Small intestine (tissue), 7 donors: Measurements from ENCODE around the gene MLLT1. TPM values are rescaled to one million over a fixed set of nuclear protein-coding genes. Genes with fewer than 3 reads are reported as not detected.

Experiments
- DNase-seq, 2 donors: peaks; one replicate each; pipeline versions ENCODE4 v3.0.0 to v3.0.0-alpha.2; 2013
- FAIRE-seq: peaks from 2 replicates; lab custom pipeline; 2012; peaks lifted over from hg19 to GRCh38; lab: Jason Lieb, UNC
- H3K27ac ChIP-seq, 3 donors: one replicate each; pipeline ENCODE4 v1.5.1; 2013; ENCODE audit warnings: low read length in 2 of 3, mild to moderate bottlenecking in 2 of 3, control low read depth in 1 of 3, inconsistent platforms in 1 of 3, low read depth in 1 of 3, moderate library complexity in 1 of 3
- H3K27me3 ChIP-seq, 3 donors: one replicate each; pipeline ENCODE4 v1.6.1; 2013; ENCODE audit warnings: low read length in 3 of 3, inconsistent platforms in 1 of 3; ENCODE audit not compliant: control insufficient read depth in 3 of 3, insufficient read depth in 3 of 3
- H3K36me3 ChIP-seq, 3 donors: one replicate each; pipeline ENCODE4 v1.6.1; 2013; ENCODE audit warnings: low read length in 3 of 3, inconsistent platforms in 1 of 3, low read depth in 1 of 3, mild to moderate bottlenecking in 1 of 3, moderate library complexity in 1 of 3; ENCODE audit not compliant: control insufficient read depth in 3 of 3, insufficient read depth in 2 of 3
- H3K4me1 ChIP-seq, 3 donors: one replicate each; pipeline ENCODE4 v1.6.1; 2013; ENCODE audit warnings: low read length in 2 of 3, inconsistent platforms in 1 of 3, low read depth in 1 of 3, mild to moderate bottlenecking in 1 of 3, moderate library complexity in 1 of 3; ENCODE audit not compliant: control insufficient read depth in 3 of 3, insufficient read depth in 2 of 3
- H3K4me3 ChIP-seq, 3 donors: one replicate each; pipeline ENCODE4 v1.5.1; 2013; ENCODE audit warnings: low read length in 3 of 3, control low read depth in 1 of 3, inconsistent platforms in 1 of 3, low read depth in 1 of 3, mild to moderate bottlenecking in 1 of 3, moderate library complexity in 1 of 3
- H3K9me3 ChIP-seq, 2 donors: one replicate each; pipeline ENCODE4 v1.6.1; 2013; ENCODE audit warnings: low read depth in 1 of 2, low read length in 1 of 2; ENCODE audit not compliant: control insufficient read depth in 2 of 2, insufficient read depth in 1 of 2
- WGBS, 3 donors: extraction: QIAGEN DNeasy Blood & Tissue Kit; methylation state at CpG; one replicate each; pipeline ENCODE4 v1.1.7; 2013; 5-methylcytosine and 5-hydroxymethylcytosine counted together
- polyA plus RNA-seq, 4 donors: library from polyadenylated mRNA; stranded (reverse) in 3 of 4; unstranded in 1 of 4; fragments of 200-250 nt in 3 of 4; fragments of 120-200 nt in 1 of 4; gene quantifications; one replicate each; pipeline versions ENCODE4 v1.2.1 to v1.2.3, GENCODE V29; 2013
- donor health status: healthy with polysubstance abuse.
- donor health status: control.
- donor health status: control.
- donor health status: Bipolar disorder and iron deficiency.
- donor health status: healthy.

MLLT1 gene
- polyA plus RNA-seq, 4 donors: 15.1 to 42.2 (median 21.9) TPM

DNA sequence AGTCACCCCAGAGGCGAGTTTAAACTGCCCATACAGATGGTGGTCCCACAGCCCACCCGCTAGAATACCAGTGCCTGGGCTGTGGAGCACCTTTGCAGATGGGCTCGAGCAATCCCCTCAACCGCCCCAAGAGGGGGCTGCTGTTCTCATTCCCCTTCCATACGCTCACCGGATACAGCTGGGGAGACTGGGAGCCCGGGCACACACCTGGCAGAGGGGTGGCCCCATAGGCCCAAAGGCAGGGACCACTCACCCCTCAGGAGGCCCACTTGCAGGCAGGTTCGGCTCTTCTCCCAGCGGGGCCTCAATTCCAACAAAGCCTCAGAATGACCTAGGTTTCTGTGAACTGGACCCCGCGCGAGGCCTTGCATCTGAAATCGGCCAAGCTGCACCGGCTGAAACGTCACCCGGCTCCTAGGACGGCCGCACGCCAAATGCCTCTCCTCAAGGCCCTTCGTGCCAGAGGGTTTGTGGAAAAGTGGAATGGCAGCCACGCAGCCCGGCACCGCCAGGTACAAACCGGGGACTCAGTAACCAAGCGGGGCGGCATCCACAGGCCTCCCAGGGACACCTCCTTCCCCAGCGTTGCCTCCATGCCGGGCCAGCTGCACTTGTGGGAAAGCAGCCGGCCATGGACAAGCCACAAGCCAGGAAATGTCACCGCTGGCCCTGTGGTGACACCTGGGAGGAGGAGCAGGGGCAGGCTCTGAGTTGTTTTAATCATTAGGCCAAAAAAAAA lies 18.7 kb downstream of the MLLT1 start:
- no peak overlapping the region for H3K27ac ChIP-seq
- WGBS, 3 donors: 87 to 93% (median 92%) methylated on average over 30 of the region's 30 CpGs
- no peaks in the 10 kb centered on the region for H3K4me1 ChIP-seq
- peaks cover 8 to 67% (median 14%) of the 10 kb centered on the region in 3 donors for H3K36me3 ChIP-seq
- DNase-seq: peak in 1 of 2 donors; percentile 30
- no peak overlapping the region for H3K4me3 ChIP-seq
- H3K27me3 ChIP-seq: no peaks in the 10 kb centered on the region
- no peak for FAIRE-seq
- H3K9me3 ChIP-seq: no peaks in the 10 kb centered on the region

DNA sequence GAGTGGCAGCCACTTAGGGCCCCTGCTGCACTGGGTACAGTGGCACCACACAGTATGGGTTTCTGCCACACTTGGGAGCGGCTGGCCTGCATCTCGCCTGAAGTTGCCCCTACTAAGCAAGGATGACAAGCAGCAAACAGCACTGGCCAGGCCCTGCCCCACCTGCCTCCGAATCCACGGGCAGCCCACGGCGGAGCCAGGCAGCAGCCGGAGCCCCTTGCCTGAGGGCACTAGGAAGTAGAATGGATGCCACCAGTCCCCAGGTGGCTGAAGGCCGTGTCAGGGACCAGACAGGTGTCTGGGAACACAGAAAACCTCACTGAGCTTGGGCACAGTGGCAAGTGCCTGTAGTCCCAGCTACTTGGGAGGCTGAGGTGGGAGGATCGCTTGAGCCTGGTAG lies 19.4 kb downstream of the MLLT1 start:
- FAIRE-seq: no peak
- no peaks in the 10 kb centered on the region for H3K4me1 ChIP-seq
- peaks cover 8 to 67% (median 14%) of the 10 kb centered on the region in 3 donors for H3K36me3 ChIP-seq
- no peaks in the 10 kb centered on the region for H3K9me3 ChIP-seq
- H3K4me3 ChIP-seq: no peak overlapping the region
- 94 to 99% (median 96%) methylated on average over 9 of the region's 9 CpGs for WGBS, 3 donors
- H3K27me3 ChIP-seq: no peaks in the 10 kb centered on the region
- no peak for DNase-seq
- no peak overlapping the region for H3K27ac ChIP-seq

DNA sequence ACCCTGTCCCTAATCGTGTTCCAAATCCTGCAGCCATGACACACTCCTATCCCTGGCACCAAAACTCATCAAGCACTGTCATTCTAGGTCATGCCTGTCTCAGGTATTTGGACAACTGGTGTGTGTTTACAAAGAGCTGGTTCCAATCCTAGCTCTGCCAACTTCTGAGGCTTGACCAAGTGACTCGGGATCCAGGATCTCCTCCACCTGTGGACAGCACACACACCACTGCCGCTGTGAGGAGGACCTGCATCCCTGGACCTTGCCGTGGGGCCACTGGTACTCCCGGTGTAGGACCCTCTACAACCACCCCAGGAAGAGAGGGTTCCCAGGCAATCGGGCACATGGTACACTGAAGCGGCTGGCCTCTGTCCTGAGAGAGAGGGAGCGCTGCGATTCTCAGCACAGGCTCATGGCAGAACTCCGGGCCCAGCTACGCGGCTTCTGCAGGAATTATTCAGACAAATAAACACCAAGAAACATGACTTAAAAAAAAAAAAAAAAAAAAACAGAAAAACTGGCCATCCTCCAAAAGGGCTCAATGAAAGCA lies 20.4 kb downstream of the MLLT1 start:
- Histone ChIP-seq H3K36me3 (peaks cover 8 to 67% (median 14%) of the 10 kb centered on the region in 3 donors), H3K4me3 (no peak overlapping the region), H3K27me3 (no peaks in the 10 kb centered on the region), H3K9me3 (no peaks in the 10 kb centered on the region), H3K27ac (no peak overlapping the region), H3K4me1 (no peaks in the 10 kb centered on the region)
- FAIRE-seq (no peak), DNase-seq (no peak)
- WGBS, 3 donors: 75 to 91% (median 87%) methylated on average over 12 of the region's 12 CpGs

DNA sequence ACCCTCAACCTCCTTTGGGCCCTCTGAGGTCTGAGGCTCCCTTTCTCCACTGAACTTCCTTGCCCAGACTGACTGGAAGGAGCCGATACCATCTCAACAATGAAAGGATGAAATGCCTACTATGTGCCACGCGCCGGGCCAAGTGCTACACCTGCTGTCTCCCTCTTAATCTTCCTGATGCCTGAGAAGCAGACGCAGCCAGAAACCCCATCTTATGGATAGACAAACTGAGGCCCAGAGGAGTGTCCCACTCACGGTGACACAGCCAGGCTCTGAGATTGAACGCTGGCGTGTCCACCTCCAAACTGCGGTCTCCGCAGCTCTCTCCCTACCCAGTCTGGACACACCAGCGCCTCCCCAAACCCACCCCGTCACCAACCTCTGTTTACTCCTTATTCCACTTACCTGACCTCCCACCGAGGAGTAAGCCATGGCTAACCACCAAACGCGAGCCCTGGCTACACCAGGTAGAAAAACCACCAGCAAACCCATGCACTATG lies 20.9 kb downstream of the MLLT1 start:
- Histone ChIP-seq H3K27me3 (no peaks in the 10 kb centered on the region), H3K4me3 (no peak overlapping the region), H3K9me3 (no peaks in the 10 kb centered on the region), H3K27ac (no peak overlapping the region), H3K4me1 (no peaks in the 10 kb centered on the region), H3K36me3 (peaks cover 8 to 69% (median 14%) of the 10 kb centered on the region in 3 donors)
- 95 to 98% (median 96%) methylated on average over 15 of the region's 15 CpGs for WGBS, 3 donors
- FAIRE-seq: no peak
- no peak for DNase-seq

DNA sequence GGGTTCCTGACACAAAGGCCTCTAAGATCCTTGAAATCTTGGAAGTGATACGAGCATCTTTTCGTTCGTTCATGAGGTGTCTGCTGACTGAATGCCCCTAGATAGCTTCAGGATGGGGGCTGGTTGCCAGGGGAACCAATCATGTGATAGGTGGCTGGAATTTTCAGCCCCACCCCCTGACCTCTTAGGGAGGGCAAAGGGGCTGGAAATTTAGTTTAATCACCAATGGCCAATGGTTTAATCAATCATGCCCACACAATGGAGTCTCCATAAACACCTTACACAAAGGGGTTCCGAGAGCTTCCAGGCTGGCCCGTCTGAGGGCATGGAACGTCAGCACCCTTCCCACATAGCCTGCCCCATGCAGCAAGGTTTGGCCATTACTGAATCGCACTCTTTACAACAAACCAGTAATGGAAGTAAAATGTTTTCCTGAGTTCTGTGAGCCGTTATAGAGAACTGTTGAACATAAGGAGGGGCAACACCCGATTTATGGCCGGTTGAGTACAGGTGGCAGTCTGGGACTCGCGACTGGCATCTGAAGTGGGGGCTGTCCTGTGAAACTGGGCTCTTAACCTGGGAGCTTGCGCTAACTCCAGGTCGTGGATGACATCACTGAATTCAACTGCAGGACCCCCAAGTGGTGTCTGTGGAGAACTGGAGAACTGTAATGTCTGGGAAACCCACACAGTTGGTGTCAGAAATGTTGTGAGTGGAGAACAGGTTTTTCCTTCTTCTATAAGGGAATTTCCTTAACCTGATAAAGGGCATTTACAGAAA lies 25.6 kb downstream of the MLLT1 start:
- DNase-seq (no peak), FAIRE-seq (no peak)
- WGBS, 3 donors: 94 to 96% (median 95%) methylated on average over 14 of the region's 14 CpGs
- no peaks in the 10 kb centered on the region for H3K4me1 ChIP-seq
- H3K9me3 ChIP-seq: no peaks in the 10 kb centered on the region
- H3K36me3 ChIP-seq: peaks cover 0 to 33% (median 0%) of the 10 kb centered on the region in 3 donors
- no peak overlapping the region for H3K4me3 ChIP-seq
- H3K27ac ChIP-seq: no peak overlapping the region
- no peaks in the 10 kb centered on the region for H3K27me3 ChIP-seq

DNA sequence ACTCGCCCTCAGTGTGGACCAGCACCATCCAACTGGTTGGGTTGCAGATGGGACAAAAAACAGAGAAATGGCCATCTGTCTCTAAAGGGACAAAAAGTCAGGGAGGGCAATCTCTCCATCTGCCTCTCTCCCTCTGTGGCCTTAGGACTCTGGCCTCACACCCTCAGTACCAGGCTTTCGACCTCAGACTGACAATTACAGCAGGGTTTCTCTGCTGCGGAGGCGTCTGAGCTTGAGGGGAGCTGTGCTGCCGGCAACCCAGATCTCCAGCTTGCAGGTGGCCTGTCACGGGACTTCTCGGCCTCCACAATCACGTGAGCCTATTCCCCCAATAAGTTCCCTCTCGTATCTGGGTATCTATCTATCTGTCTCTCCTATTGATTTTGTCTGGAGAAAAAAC lies 27.7 kb downstream of the MLLT1 start:
- FAIRE-seq (no peak), DNase-seq (no peak)
- WGBS, 3 donors: 94 to 95% (median 94%) methylated on average over 9 of the region's 9 CpGs

DNA sequence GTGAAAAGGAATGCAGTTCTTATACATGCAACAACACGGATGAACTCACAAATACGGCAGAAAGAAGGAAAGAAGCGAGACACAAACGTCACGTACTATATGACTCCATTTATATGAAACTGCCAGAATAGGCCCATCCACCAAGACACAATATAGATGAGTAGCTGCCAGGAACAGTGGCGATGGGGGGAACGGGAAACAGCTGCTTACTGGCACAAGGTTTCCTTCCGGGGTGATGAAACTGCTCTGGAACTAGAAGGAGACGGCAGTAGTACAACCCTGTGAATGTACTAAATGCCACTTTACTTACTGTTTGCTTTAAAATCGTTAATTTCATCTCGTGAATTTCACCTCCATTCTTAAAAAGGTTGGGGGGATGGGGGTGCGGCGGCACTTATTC lies 28.9 kb downstream of the MLLT1 start:
- FAIRE-seq (no peak), DNase-seq (no peak)
- H3K4me3 ChIP-seq: no peak overlapping the region
- H3K4me1 ChIP-seq: no peaks in the 10 kb centered on the region
- no peaks in the 10 kb centered on the region for H3K27me3 ChIP-seq
- no peak overlapping the region for H3K27ac ChIP-seq
- H3K9me3 ChIP-seq: peaks cover 0 to 13% of the 10 kb centered on the region in 2 donors
- peaks cover 0 to 28% (median 0%) of the 10 kb centered on the region in 3 donors for H3K36me3 ChIP-seq
- 93 to 96% (median 93%) methylated on average over 13 of the region's 13 CpGs for WGBS, 3 donors

More for the DNA sequence above, 27.7 kb downstream of the MLLT1 start:
- peaks cover 0 to 23% (median 0%) of the 10 kb centered on the region in 3 donors for H3K36me3 ChIP-seq
- H3K4me1 ChIP-seq: no peaks in the 10 kb centered on the region
- H3K9me3 ChIP-seq: peaks cover 0 to 3% of the 10 kb centered on the region in 2 donors
- H3K27me3 ChIP-seq: no peaks in the 10 kb centered on the region
- no peak overlapping the region for H3K27ac ChIP-seq
- H3K4me3 ChIP-seq: no peak overlapping the region

DNA sequence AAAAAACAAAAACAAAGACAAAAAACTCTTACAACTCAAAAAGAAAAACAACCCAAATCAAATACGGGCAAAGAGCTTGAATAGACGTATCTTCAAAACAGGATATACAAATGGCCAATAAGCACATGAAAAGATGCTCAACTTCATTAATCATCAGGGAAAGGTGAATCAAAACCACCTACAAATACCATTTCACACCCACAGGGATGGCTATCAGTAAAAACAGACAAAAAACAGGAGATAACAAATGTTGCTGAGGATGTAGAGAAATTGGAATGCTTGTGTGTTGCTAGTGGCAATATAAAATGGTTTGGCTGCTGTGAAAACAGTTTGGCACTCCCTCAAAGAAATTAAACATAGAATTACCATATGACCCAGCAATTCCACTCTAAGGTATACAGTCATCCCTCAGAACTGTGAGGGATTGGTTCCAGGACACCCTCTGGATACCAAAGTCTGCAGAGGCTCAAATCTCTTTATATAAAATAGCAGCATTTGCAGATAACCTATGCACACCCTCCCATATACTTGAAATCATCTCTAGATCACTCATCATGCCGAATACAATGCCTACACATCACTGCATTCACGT lies 29.7 kb downstream of the MLLT1 start:
- Histone ChIP-seq H3K36me3 (peaks cover 0 to 28% (median 0%) of the 10 kb centered on the region in 3 donors), H3K27ac (no peak overlapping the region), H3K4me3 (no peak overlapping the region), H3K4me1 (no peaks in the 10 kb centered on the region), H3K9me3 (peaks cover 0 to 17% of the 10 kb centered on the region in 2 donors), H3K27me3 (no peaks in the 10 kb centered on the region)
- 85 to 90% (median 88%) methylated on average over 4 of the region's 4 CpGs for WGBS, 3 donors
- FAIRE-seq: no peak
- DNase-seq: no peak
